Measurements from ENCODE around the gene CD3D. TPM values are rescaled to one million over a fixed set of nuclear protein-coding genes. Genes with fewer than 3 reads are reported as not detected.

CD3D gene
- total RNA-seq, 1 donor from 2014 or later, result not detected

DNA sequence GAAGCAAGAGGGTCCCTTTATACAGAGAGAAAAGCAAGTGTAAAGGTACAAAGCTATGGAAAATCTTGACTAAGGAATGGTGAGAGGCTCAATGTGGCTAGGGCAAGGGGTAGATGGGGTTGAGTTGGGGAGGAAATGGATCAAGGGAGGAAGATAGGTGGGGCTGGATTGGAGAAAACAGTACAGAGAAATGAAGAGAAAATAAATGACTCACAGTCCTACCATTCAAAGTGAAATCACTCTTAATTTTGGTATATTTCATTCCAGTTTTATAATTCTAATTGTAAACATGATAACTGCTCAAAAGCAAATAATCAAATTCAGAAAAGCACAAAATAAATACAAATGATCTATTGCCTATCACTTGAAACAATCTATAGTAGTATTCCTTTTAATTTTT, 33.5 kb upstream of the CD3D start:
- H3K4me3 Mint-ChIP-seq, result no peak overlapping the region
- H3K4me1 Mint-ChIP-seq, result no peaks in the 10 kb centered on the region
- TF ChIP-seq, protein P1, sequence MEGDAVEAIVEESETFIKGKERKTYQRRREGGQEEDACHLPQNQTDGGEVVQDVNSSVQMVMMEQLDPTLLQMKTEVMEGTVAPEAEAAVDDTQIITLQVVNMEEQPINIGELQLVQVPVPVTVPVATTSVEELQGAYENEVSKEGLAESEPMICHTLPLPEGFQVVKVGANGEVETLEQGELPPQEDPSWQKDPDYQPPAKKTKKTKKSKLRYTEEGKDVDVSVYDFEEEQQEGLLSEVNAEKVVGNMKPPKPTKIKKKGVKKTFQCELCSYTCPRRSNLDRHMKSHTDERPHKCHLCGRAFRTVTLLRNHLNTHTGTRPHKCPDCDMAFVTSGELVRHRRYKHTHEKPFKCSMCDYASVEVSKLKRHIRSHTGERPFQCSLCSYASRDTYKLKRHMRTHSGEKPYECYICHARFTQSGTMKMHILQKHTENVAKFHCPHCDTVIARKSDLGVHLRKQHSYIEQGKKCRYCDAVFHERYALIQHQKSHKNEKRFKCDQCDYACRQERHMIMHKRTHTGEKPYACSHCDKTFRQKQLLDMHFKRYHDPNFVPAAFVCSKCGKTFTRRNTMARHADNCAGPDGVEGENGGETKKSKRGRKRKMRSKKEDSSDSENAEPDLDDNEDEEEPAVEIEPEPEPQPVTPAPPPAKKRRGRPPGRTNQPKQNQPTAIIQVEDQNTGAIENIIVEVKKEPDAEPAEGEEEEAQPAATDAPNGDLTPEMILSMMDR (conservative IDR thresholded peaks at IDR 0.05), result no peak
- no peaks in the 10 kb centered on the region for H3K9me3 Mint-ChIP-seq
- H3K27me3 Mint-ChIP-seq (ENCODE audit: low read depth), result no peaks in the 10 kb centered on the region
- DNase-seq (ENCODE audit: low read depth, low spot score), result no peak
- peak overlapping the region; percentile 93 for H3K27ac Mint-ChIP-seq (ENCODE audit: unreplicated experiment)
- H3K36me3 Mint-ChIP-seq (ENCODE audit: low read depth), result peaks cover 10% of the 10 kb centered on the region

DNA sequence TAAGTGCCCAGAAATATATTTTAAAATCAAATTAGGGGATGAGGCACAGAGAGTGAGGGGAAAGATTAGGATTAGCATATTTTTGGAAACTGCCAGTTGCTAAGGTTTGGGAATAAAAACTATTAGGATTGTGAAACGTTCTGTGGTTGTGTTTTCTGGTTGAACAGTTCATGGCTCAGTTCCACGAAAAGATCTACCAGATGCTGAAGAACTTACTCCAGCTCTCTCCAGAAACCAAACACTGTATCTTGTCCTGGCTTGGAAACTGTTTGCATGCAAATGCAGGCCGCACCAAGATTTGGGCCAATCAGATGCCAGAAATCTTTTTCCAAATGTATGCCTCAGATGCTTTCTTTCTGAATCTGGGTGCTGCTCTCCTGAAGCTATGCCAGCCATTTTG, 32.2 kb upstream of the CD3D start:
- DNase-seq (ENCODE audit: low read depth, low spot score), result no peak
- H3K36me3 Mint-ChIP-seq (ENCODE audit: low read depth), result peaks cover 13% of the 10 kb centered on the region
- no peaks in the 10 kb centered on the region for H3K27me3 Mint-ChIP-seq (ENCODE audit: low read depth)

DNA sequence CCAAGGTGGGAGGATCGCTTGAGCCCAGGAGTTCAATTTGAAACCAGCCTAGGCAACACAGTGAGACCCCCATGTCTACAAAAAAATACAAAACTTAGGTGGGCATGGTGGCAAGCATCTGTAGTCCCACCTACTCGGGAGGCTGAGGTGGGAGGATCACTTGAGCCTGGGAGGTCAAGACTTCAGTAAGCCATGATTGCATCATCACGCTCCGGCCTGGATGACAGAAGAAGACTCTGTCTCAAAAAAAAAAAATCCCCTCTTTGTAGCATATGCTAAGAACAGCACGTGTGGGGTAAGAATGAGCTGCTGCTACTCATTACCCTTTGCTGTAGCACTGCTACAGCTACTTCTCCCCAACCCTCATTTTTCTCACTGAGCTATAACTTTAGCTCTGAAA, 31.4 kb upstream of the CD3D start:
- no peaks in the 10 kb centered on the region for H3K27me3 Mint-ChIP-seq (ENCODE audit: low read depth)
- TF ChIP-seq, protein P1 (conservative IDR thresholded peaks at IDR 0.05), result no peak
- DNase-seq (ENCODE audit: low read depth, low spot score), result no peak
- H3K4me1 Mint-ChIP-seq, result no peaks in the 10 kb centered on the region
- peaks cover 13% of the 10 kb centered on the region for H3K36me3 Mint-ChIP-seq (ENCODE audit: low read depth)
- H3K9me3 Mint-ChIP-seq, result no peaks in the 10 kb centered on the region
- no peak overlapping the region for H3K27ac Mint-ChIP-seq (ENCODE audit: unreplicated experiment)
- H3K4me3 Mint-ChIP-seq, result no peak overlapping the region

More for the DNA sequence above, 32.2 kb upstream of the CD3D start:
- Mint-ChIP-seq H3K4me3 (no peak overlapping the region), H3K4me1 (no peaks in the 10 kb centered on the region), H3K27ac (ENCODE audit: unreplicated experiment) (no peak overlapping the region), H3K9me3 (no peaks in the 10 kb centered on the region)
- TF ChIP-seq, protein P1 (conservative IDR thresholded peaks at IDR 0.05), result no peak

DNA sequence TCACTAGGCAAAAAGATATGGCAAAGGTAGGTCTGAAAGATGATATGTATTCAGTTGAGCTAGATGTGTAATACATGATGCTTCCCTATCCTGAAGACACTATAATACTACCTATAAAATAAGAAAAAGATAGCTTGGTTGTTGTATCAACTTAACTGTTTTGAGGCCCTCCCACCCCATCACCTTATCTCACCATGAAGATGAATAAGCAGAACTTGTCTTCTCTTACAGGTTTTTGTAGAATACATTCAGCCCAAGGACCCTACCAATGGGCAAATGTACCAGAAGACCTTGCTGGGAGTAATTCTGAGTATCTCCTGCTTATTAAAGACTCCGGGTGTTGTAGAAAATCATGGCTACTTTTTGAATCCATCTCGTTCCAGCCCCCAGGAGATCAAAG, 30.8 kb upstream of the CD3D start:
- TF ChIP-seq, protein P1 (conservative IDR thresholded peaks at IDR 0.05), result no peak
- DNase-seq (ENCODE audit: low read depth, low spot score), result no peak
- Mint-ChIP-seq H3K27ac (ENCODE audit: unreplicated experiment) (no peak overlapping the region), H3K4me1 (no peaks in the 10 kb centered on the region), H3K27me3 (ENCODE audit: low read depth) (no peaks in the 10 kb centered on the region), H3K9me3 (no peaks in the 10 kb centered on the region), H3K36me3 (ENCODE audit: low read depth) (peaks cover 13% of the 10 kb centered on the region), H3K4me3 (no peak overlapping the region)

DNA sequence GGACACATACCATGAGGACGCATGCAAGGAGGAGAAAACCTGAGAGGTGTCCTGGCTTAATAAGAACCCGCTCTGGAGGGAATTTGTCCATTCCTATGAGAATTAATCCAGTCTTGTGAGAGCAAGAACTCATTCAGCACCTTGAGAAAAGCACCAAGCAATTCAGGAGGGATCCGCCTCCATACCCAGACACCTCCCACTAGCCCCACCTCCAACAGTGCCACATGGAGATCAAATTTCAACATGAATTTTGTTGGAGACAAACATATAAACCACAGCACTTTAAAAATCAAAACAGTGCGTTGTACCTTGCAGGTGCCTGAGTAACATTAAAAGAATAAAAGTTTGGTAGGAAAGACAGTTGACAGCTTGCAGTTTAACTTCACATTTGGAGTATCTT, 28.3 kb upstream of the CD3D start:
- peaks cover 9% of the 10 kb centered on the region for H3K36me3 Mint-ChIP-seq (ENCODE audit: low read depth)
- no peak overlapping the region for H3K27ac Mint-ChIP-seq (ENCODE audit: unreplicated experiment)

More for the DNA sequence above, 28.3 kb upstream of the CD3D start:
- Mint-ChIP-seq H3K9me3 (no peaks in the 10 kb centered on the region), H3K4me1 (no peaks in the 10 kb centered on the region), H3K4me3 (no peak overlapping the region), H3K27me3 (ENCODE audit: low read depth) (no peaks in the 10 kb centered on the region)
- DNase-seq (ENCODE audit: low read depth, low spot score), result no peak
- TF ChIP-seq, protein P1 (conservative IDR thresholded peaks at IDR 0.05), result no peak
